ENCODE data around the gene RTL10. TPM values are rescaled to one million over a fixed set of nuclear protein-coding genes. Genes with fewer than 3 reads are reported as not detected.

The RTL10 gene
- total and polyA plus RNA-seq, 2 donors (not counting 1 experiment from before 2014, with no cell fraction given), result 6.4 to 15.2 TPM

GRCh38 chr22:19849835-19850762 is 4.6 kb downstream of the RTL10 start:
- Histone ChIP-seq H3K4me2 (replicated peaks; ENCODE audit: low read depth, low read length, poor library complexity, severe bottlenecking) (no peak overlapping the region), H3K9me3 (ENCODE audit: control extremely low read depth in 1 of 3, control insufficient read depth in 2 of 3, insufficient read depth in 1 of 3, low read length in 2 of 3) (peaks cover 0 to 5% (median 0%) of the 10 kb centered on the region in 3 donors), H3K27me3 (replicated peaks in 1 of 4; ENCODE audit: control extremely low read depth in 1 of 4, control insufficient read depth in 3 of 4, insufficient read depth in 4 of 4, low read length in 3 of 4) (no peaks in the 10 kb centered on the region), H3K36me3 (replicated peaks in 1 of 2; ENCODE audit: control extremely low read depth in 1 of 2, control insufficient read depth in 1 of 2, extremely low read depth in 1 of 2, insufficient read depth in 2 of 2, low read length in 1 of 2) (peaks cover 0 to 18% of the 10 kb centered on the region in 2 experiments), H3K27ac (ENCODE audit: low read length in 2 of 2) (no peak overlapping the region), H2AFZ (ENCODE audit: insufficient read depth, low read depth, low read length, poor library complexity, severe bottlenecking) (no peak overlapping the region), H3K4me3 (ENCODE audit: control extremely low read depth in 1 of 5, extremely low read depth in 1 of 5, insufficient read depth in 1 of 5, low read depth in 2 of 5, low read length in 4 of 5) (no peak overlapping the region), H3K79me2 (ENCODE audit: control insufficient read depth, insufficient read depth, low read length) (peaks cover 40% of the 10 kb centered on the region), H3K9ac (ENCODE audit: low read length) (no peak overlapping the region), H3K4me1 (ENCODE audit: control insufficient read depth in 2 of 2, insufficient read depth in 2 of 2, low read length in 2 of 2) (peaks cover 14 to 20% of the 10 kb centered on the region in 2 donors), H4K20me1 (ENCODE audit: control insufficient read depth, insufficient read depth, low read length, poor library complexity, severe bottlenecking) (peaks cover 46% of the 10 kb centered on the region)
- Mint-ChIP-seq H3K27ac (no peak overlapping the region), H3K9me3 (ENCODE audit: insufficient read depth) (no peaks in the 10 kb centered on the region), H3K27me3 (no peaks in the 10 kb centered on the region), H3K4me3 (no peak overlapping the region), H3K4me1 (peaks cover 33% of the 10 kb centered on the region)
- ChIA-PET POLR2A (no interaction called here), CTCF (interaction anchor here (0.9 kb wide), 1 partner anchor 120 kb away, joined by 3 read pairs; no protein-coding TSS in a partner anchor)
- DNase-seq (no peak), ATAC-seq (ENCODE audit: low read depth) (no peak)
- intact Hi-C loops (cut with micrococcal nuclease), result loop anchor here (10.0 kb wide), 1 partner anchor 235 kb away; the partner anchor contains the start of gene DGCR8
- TF ChIP-seq CTCF (IDR thresholded peaks at IDR 0.05) (no peak), EZH2 (IDR thresholded peaks at IDR 0.05; ENCODE audit: borderline replicate concordance, insufficient read depth, low read depth, low read length, poor library complexity, severe bottlenecking) (no peak)
- WGBS (ENCODE audit: insufficient coverage), result 95% methylated on average over 9 of the region's 9 CpGs

All from B cell (primary cell).